Coronary artery (tissue), 2 donors: ENCODE measurements around the gene CAPS.
"Not testable (repeated sequence)": the region's sequence is repeated elsewhere in the genome, so short reads cannot be mapped to it uniquely, and the experiment has no call there.

Experiments
- DNase-seq: peaks from one replicate; pipeline ENCODE4 v3.0.0-alpha.2; 2017; ENCODE audit warnings: low spot score
- H3K27ac ChIP-seq, 2 donors: fragments of 200-600 bp; sonication (generic); one replicate each; pipeline ENCODE4 v1.5.1; 2016 to 2019
- H3K4me3 ChIP-seq: fragments of 200-600 bp; sonication (generic); 2 replicates; pipeline ENCODE4 v1.5.1; 2016; ENCODE audit warnings: mild to moderate bottlenecking, moderate library complexity
- CTCF ChIP-seq: fragments of 200-600 bp; sonication (generic); IDR thresholded peaks from one replicate; pipeline ENCODE4 v1.5.1; 2019; ENCODE audit warnings: antibody characterized with exemption

The CAPS gene

GRCh38 chr19:5958851-5959122, 44.7 kb downstream of the CAPS start:
- H3K4me3 ChIP-seq, result no peak overlapping the region
- no peak for TF ChIP-seq CTCF
- DNase-seq, result no peak
- no peak overlapping the region for H3K27ac ChIP-seq

- Histone ChIP-seq H3K4me3 (no peak overlapping the region), H3K27ac (peak overlapping the region in 1 of 2 donors; percentile 76)
- no peak for DNase-seq
- TF ChIP-seq CTCF, result no peak
Observed at GRCh38 chr19:5959260-5960004, 45.4 kb downstream of the CAPS start.

GRCh38 chr19:5960005-5961001, 46.2 kb downstream of the CAPS start:
- no peak for TF ChIP-seq CTCF
- Histone ChIP-seq H3K4me3 (no peak overlapping the region), H3K27ac (peak overlapping the region; percentile 13 to 76)
- DNase-seq, result no peak

- H3K4me3 ChIP-seq, result peak overlapping the region; percentile 8
- DNase-seq, result not testable (repeated sequence)
- peak overlapping the region in 1 of 2 donors; percentile 76 for H3K27ac ChIP-seq
Observed at GRCh38 chr19:5961641-5961968, 47.6 kb downstream of the CAPS start.

- H3K27ac ChIP-seq, result peak overlapping the region in 1 of 2 donors; percentile 76
- no peak for TF ChIP-seq CTCF
- DNase-seq, result no peak
- H3K4me3 ChIP-seq, result peak overlapping the region; percentile 8
Observed at GRCh38 chr19:5961969-5962945, 48.2 kb downstream of the CAPS start.

GRCh38 chr19:5963259-5963658, 49.2 kb downstream of the CAPS start:
- not testable (repeated sequence) for DNase-seq, H3K27ac ChIP-seq, H3K4me3 ChIP-seq

- no peak for TF ChIP-seq CTCF
- H3K4me3 ChIP-seq, result no peak overlapping the region
- no peak overlapping the region for H3K27ac ChIP-seq
- no peak for DNase-seq
Observed at GRCh38 chr19:5963855-5964254, 49.8 kb downstream of the CAPS start.
